Activated CD8-positive, alpha-beta T cell treated with anti-CD3 and anti-CD28 coated beads for 36 hours (primary cell): ENCODE measurements around the gene PGA3. TPM values are rescaled to one million over a fixed set of nuclear protein-coding genes. Genes with fewer than 3 reads are reported as not detected.

Source experiments
- ATAC-seq: fragments of 200-7000 bp; cut with Tn5 transposase; one replicate; pipeline ENCODE4 v1.10.0; 2021; ENCODE audit warnings: mild to moderate bottlenecking, moderate library complexity
- CTCF ChIA-PET: fragments of 350-600 bp; sonication (Branson Sonifier 250); formaldehyde crosslinking; loops from one replicate; lab custom pipeline; 2021; ENCODE audit warnings: antibody characterized with exemption; lab: Charles Lee
- POLR2A ChIA-PET: fragments of 350-600 bp; sonication (Branson Sonifier 250); formaldehyde crosslinking; loops from one replicate; lab custom pipeline; 2021; ENCODE audit warnings: antibody characterized with exemption; lab: Charles Lee
- DNase-seq: peaks from one replicate; pipeline ENCODE4 v3.0.0-alpha.2; 2020
- H3K27ac Mint-ChIP-seq: one replicate; pipeline ENCODE4 v1.8.0; 2021; ENCODE audit warnings: mild to moderate bottlenecking, mixed read lengths
- H3K27me3 Mint-ChIP-seq: one replicate; pipeline ENCODE4 v1.8.0; 2021; ENCODE audit warnings: mixed read lengths
- H3K36me3 Mint-ChIP-seq: one replicate; pipeline ENCODE4 v1.8.0; 2021; ENCODE audit warnings: low read depth, mixed read lengths
- H3K4me1 Mint-ChIP-seq: one replicate; pipeline ENCODE4 v1.8.0; 2021; ENCODE audit warnings: low read depth, mixed read lengths
- H3K4me3 Mint-ChIP-seq: one replicate; pipeline ENCODE4 v1.8.0; 2021; ENCODE audit warnings: mild to moderate bottlenecking, moderate library complexity, mixed read lengths
- H3K9me3 Mint-ChIP-seq: one replicate; pipeline ENCODE4 v1.8.0; 2021; ENCODE audit warnings: mixed read lengths
- intact Hi-C: fragments of 100-400 bp; cut with micrococcal nuclease; formaldehyde crosslinking; loops from one replicate; pipeline ENCODE4 v1.10.0; 2022
- total RNA-seq, 2 experiments: library from RNA; stranded (reverse); gene quantifications; one replicate each; pipeline ENCODE4 v1.2.3, GENCODE V29; 2021
- TF ChIP-seq, protein P1 (sequence below): fragments of 200-600 bp; IDR thresholded peaks from one replicate; pipeline ENCODE4 v1.8.0; 2022; ENCODE audit warnings: antibody characterized with exemption, mild to moderate bottlenecking

Gene PGA3
- total RNA-seq, 2 experiments from 2014 or later, result not detected

DNA sequence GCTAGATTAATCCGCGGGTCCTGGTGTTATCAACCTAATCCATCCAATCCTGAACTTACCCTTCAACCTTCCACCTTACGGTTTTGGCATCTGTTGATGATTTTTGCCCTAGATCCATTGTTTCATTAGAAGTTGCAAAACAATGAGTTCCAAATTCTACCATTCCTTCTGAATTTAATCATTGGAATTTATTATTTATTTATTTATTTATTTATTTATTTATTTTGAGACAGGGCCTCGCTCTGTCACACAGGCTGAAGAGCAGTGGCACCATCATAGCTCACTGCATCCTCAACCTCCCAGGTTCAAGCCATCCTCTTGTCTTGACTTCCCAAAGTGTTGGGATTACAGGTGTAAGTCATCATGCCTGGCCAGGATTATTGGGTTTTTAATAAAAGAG is 21.8 kb upstream of the PGA3 start:
- Mint-ChIP-seq H3K4me1 (no peaks in the 10 kb centered on the region), H3K27me3 (no peaks in the 10 kb centered on the region), H3K4me3 (no peak overlapping the region), H3K36me3 (no peaks in the 10 kb centered on the region), H3K9me3 (no peaks in the 10 kb centered on the region), H3K27ac (no peak overlapping the region)
- ATAC-seq (no peak), DNase-seq (no peak)
- intact Hi-C loops, result loop anchor here (10.0 kb wide), 1 partner anchor 47 kb away; no protein-coding TSS in a partner anchor
- ChIA-PET POLR2A (no interaction called here), CTCF (interaction anchor here (1.4 kb wide), 1 partner anchor 350 kb away, joined by 4 read pairs; no protein-coding TSS in a partner anchor)
- TF ChIP-seq, protein P1, sequence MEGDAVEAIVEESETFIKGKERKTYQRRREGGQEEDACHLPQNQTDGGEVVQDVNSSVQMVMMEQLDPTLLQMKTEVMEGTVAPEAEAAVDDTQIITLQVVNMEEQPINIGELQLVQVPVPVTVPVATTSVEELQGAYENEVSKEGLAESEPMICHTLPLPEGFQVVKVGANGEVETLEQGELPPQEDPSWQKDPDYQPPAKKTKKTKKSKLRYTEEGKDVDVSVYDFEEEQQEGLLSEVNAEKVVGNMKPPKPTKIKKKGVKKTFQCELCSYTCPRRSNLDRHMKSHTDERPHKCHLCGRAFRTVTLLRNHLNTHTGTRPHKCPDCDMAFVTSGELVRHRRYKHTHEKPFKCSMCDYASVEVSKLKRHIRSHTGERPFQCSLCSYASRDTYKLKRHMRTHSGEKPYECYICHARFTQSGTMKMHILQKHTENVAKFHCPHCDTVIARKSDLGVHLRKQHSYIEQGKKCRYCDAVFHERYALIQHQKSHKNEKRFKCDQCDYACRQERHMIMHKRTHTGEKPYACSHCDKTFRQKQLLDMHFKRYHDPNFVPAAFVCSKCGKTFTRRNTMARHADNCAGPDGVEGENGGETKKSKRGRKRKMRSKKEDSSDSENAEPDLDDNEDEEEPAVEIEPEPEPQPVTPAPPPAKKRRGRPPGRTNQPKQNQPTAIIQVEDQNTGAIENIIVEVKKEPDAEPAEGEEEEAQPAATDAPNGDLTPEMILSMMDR, result no peak

DNA sequence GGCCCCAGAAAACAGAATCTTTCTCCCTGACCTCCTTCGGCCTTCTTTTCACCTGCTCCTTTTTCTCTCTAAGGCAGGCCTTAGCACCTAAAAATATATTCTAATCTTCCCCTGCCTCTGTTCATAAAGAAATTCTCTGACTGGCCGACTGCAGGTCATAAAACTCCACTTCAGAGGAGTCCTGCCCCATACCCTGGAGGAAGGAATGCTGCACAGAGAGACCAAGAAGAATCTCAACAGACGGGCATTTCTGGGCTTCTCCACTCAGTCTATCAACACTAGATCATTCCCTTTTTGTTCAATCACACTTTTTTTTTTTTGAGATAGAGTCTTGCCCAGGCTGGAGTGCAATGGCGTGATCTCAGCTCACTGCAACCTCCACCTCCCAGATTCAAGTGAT is 19.7 kb upstream of the PGA3 start:
- H3K4me1 Mint-ChIP-seq, result peaks cover 3% of the 10 kb centered on the region
- no peak for ATAC-seq
- ChIA-PET POLR2A (no interaction called here), CTCF (no interaction called here)
- no peaks in the 10 kb centered on the region for H3K9me3 Mint-ChIP-seq
- intact Hi-C loops, result loop anchor here (10.0 kb wide), 1 partner anchor 49 kb away; no protein-coding TSS in a partner anchor
- H3K27me3 Mint-ChIP-seq, result no peaks in the 10 kb centered on the region
- H3K27ac Mint-ChIP-seq, result no peak overlapping the region
- H3K4me3 Mint-ChIP-seq, result no peak overlapping the region
- H3K36me3 Mint-ChIP-seq, result no peaks in the 10 kb centered on the region
- TF ChIP-seq, protein P1, result no peak
- no peak for DNase-seq

DNA sequence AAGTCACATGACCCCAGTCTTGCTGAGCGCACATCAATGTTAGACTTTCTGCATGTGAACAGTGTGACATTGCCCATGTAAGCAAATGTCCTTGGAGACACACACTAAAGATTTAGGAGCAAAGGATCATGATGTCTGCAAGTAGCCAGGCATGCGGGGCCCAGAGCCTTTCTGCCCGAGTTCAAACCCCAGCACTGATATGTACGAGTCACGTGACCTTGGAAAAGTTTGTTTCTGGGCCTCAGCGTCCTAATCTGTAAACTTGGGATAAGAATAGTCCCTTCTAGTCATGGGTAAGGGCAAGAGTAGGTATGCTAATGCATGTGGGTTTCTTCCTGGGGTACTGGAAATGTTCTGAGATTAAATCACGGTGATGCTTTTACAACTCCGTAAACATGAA is 16.8 kb upstream of the PGA3 start:
- ChIA-PET CTCF (interaction anchor here (0.8 to 5.1 kb wide), 33 partner anchors 8 to 406 kb away, joined by 3 to 44 read pairs (median 5); partner anchors contain the start of genes VPS37C and ZP1), POLR2A (interaction anchor here (0.7 to 0.9 kb wide), 2 partner anchors 8 to 199 kb away, joined by 3 read pairs; no protein-coding TSS in a partner anchor)
- Mint-ChIP-seq H3K36me3 (no peaks in the 10 kb centered on the region), H3K4me1 (peaks cover 3% of the 10 kb centered on the region), H3K4me3 (no peak overlapping the region), H3K27ac (no peak overlapping the region), H3K9me3 (no peaks in the 10 kb centered on the region), H3K27me3 (no peaks in the 10 kb centered on the region)
- no peak for DNase-seq
- ATAC-seq, result no peak
- TF ChIP-seq, protein P1, result no peak
- intact Hi-C loops, result loop anchor here (2.0 to 10.0 kb wide), 4 partner anchors 52 to 356 kb away; no protein-coding TSS in a partner anchor

DNA sequence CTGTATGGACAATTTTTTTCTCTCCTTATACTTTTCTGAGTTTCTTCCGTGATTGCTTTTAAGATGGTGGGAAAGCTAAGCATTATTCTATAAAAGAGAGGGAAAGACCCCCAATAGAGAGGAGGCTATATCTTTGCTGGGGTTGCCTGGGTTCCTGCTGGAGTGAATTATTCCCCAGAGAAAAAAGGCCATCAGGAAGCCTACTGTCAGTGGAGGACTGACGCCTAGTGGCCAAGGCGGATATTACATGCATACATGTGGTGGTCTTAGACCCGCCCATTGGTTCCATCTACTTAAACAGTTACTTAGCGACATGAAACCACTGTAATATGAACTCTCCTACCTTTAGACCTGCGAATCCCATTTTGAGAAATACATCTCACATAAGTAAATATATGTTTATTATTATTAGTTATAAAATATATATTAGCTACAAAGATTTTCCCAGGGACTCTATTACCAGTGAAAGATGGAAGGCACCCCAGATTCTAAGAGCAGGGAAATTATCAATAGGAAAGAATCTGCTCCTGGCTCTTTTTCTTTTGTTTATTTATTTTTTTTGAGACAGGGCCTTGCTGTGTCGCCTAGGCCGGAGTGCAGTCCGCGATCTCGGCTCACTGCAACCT is 15.7 kb upstream of the PGA3 start:
- H3K36me3 Mint-ChIP-seq, result no peaks in the 10 kb centered on the region
- ChIA-PET CTCF (interaction anchor here (0.6 to 5.1 kb wide), 53 partner anchors 8 to 411 kb away, joined by 3 to 44 read pairs (median 4); partner anchors contain the start of gene VPS37C), POLR2A (no interaction called here)
- no peak overlapping the region for H3K27ac Mint-ChIP-seq
- ATAC-seq (peak; percentile 100), DNase-seq (peak; percentile 95)
- H3K27me3 Mint-ChIP-seq, result no peaks in the 10 kb centered on the region
- no peak overlapping the region for H3K4me3 Mint-ChIP-seq
- TF ChIP-seq, protein P1, result peak; percentile 98
- no peaks in the 10 kb centered on the region for H3K9me3 Mint-ChIP-seq
- intact Hi-C loops, result loop anchor here (2.0 to 10.0 kb wide), 4 partner anchors 53 to 357 kb away; no protein-coding TSS in a partner anchor
- H3K4me1 Mint-ChIP-seq, result peaks cover 3% of the 10 kb centered on the region

DNA sequence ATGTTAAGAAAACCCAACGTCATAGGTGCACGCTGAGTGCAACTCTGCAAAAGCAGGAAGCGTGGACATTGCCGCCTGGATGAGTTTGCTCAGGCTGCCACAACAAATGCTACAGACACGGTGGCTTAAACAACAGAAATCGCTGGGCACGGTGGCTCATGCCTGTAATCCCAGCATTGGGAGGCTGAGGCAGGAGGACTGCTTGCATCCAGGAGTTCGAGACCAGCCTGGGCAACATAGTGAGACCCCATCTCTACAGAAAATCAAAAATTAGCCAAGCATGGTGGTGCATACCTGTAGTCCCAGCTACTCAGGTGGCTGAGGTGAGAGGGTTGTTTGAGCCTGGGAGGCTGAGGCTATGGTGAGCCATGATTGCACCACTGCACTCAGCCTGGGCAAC is 13.4 kb upstream of the PGA3 start:
- no peak for DNase-seq
- TF ChIP-seq, protein P1, result no peak
- Mint-ChIP-seq H3K27me3 (peaks cover 3% of the 10 kb centered on the region), H3K4me1 (peaks cover 3% of the 10 kb centered on the region), H3K4me3 (no peak overlapping the region), H3K36me3 (no peaks in the 10 kb centered on the region), H3K27ac (no peak overlapping the region), H3K9me3 (no peaks in the 10 kb centered on the region)
- ATAC-seq, result no peak
- intact Hi-C loops, result loop anchor here (5.0 to 10.0 kb wide), 3 partner anchors 55 to 273 kb away; no protein-coding TSS in a partner anchor
- ChIA-PET CTCF (interaction anchor here (3.6 to 5.1 kb wide), 2 partner anchors 60 to 358 kb away, joined by 34 to 44 read pairs; no protein-coding TSS in a partner anchor), POLR2A (interaction anchor here (1.4 kb wide), 1 partner anchor 31 kb away, joined by 3 read pairs; no protein-coding TSS in a partner anchor)
